Natural killer cell treated with Interleukin-12 subunit alpha and Interleukin-12 subunit beta and Interleukin-15 and Interleukin-18, amount 100 ng/mL, for 72 hours (primary cell): Measurements from ENCODE around the gene PCBP3. TPM values are rescaled to one million over a fixed set of nuclear protein-coding genes. Genes with fewer than 3 reads are reported as not detected.
A peak's percentile ranks its signal among the peaks of the same experiment; 100 is the strongest.

Experiments
- ATAC-seq, 2 donors: fragments of 150-1000 bp; cut with Tn5 transposase in 1 of 2; sonication (Bioruptor Pico), chemical (Tn5 transposase) in 1 of 2; 2 replicates each; pipeline ENCODE4 v1.10.0; 2021
- DNase-seq: peaks from one replicate; pipeline ENCODE4 v3.0.0; 2022; ENCODE audit warnings: low spot score
- H3K27ac Mint-ChIP-seq, 2 donors: 1 replicate in 1 of 2; 2 replicates in 1 of 2; pipeline ENCODE4 v1.8.0; 2022; ENCODE audit warnings: mixed read lengths in 2 of 2, mild to moderate bottlenecking in 1 of 2, moderate library complexity in 1 of 2
- H3K27me3 Mint-ChIP-seq, 2 donors: 1 replicate in 1 of 2; 2 replicates in 1 of 2; pipeline ENCODE4 v1.8.0; 2022; ENCODE audit warnings: mixed read lengths in 2 of 2
- H3K36me3 Mint-ChIP-seq: one replicate; pipeline ENCODE4 v1.8.0; 2022; ENCODE audit warnings: mixed read lengths
- H3K4me1 Mint-ChIP-seq, 2 donors: 1 replicate in 1 of 2; 2 replicates in 1 of 2; pipeline ENCODE4 v1.8.0; 2022; ENCODE audit warnings: low read depth in 2 of 2, mixed read lengths in 2 of 2, mild to moderate bottlenecking in 1 of 2
- H3K4me3 Mint-ChIP-seq: one replicate; pipeline ENCODE4 v1.8.0; 2022; ENCODE audit warnings: mixed read lengths
- H3K9me3 Mint-ChIP-seq: 2 replicates; pipeline ENCODE4 v1.8.0; 2022; ENCODE audit warnings: mixed read lengths
- total RNA-seq, 2 donors: library from RNA; stranded (reverse); gene quantifications; one replicate each; pipeline ENCODE4 v1.2.3, GENCODE V29; 2022

PCBP3 gene
- total RNA-seq, 2 donors from 2014 or later = 0.43 to 1.4 TPM

- DNase-seq (no peak), ATAC-seq (no peak)
- no peaks in the 10 kb centered on the region for H3K36me3 Mint-ChIP-seq
- H3K4me1 Mint-ChIP-seq = peaks cover 0 to 3% of the 10 kb centered on the region in 2 donors
- H3K9me3 Mint-ChIP-seq = no peaks in the 10 kb centered on the region
- no peak overlapping the region for H3K27ac Mint-ChIP-seq
- no peak overlapping the region for H3K4me3 Mint-ChIP-seq
- H3K27me3 Mint-ChIP-seq = peaks cover 10 to 16% of the 10 kb centered on the region in 2 donors
Observed at GRCh38 chr21:45723049-45723958, 79.8 kb downstream of the PCBP3 start.

GRCh38 chr21:45724345-45724961, 80.9 kb downstream of the PCBP3 start:
- Mint-ChIP-seq H3K4me3 (no peak overlapping the region), H3K36me3 (no peaks in the 10 kb centered on the region), H3K9me3 (no peaks in the 10 kb centered on the region), H3K4me1 (peaks cover 0 to 3% of the 10 kb centered on the region in 2 donors), H3K27me3 (peaks cover 2 to 8% of the 10 kb centered on the region in 2 donors), H3K27ac (peak overlapping the region in 1 of 2 donors; percentile 7)
- ATAC-seq (peak in 1 of 2 donors; percentile 19), DNase-seq (no peak)

GRCh38 chr21:45724994-45725843, 81.7 kb downstream of the PCBP3 start:
- ATAC-seq (peak; percentile 19 to 20), DNase-seq (no peak)
- peaks cover 5 to 13% of the 10 kb centered on the region in 2 donors for H3K27me3 Mint-ChIP-seq
- no peaks in the 10 kb centered on the region for H3K36me3 Mint-ChIP-seq
- H3K9me3 Mint-ChIP-seq = no peaks in the 10 kb centered on the region
- H3K4me3 Mint-ChIP-seq = no peak overlapping the region
- H3K27ac Mint-ChIP-seq = no peak overlapping the region
- H3K4me1 Mint-ChIP-seq = peaks cover 0 to 3% of the 10 kb centered on the region in 2 donors

- H3K9me3 Mint-ChIP-seq = no peaks in the 10 kb centered on the region
- H3K4me3 Mint-ChIP-seq = no peak overlapping the region
- peak; percentile 36 to 40 for ATAC-seq
- DNase-seq = no peak
- H3K27me3 Mint-ChIP-seq = peaks cover 5 to 15% of the 10 kb centered on the region in 2 donors
- no peak overlapping the region for H3K27ac Mint-ChIP-seq
- peaks cover 0 to 3% of the 10 kb centered on the region in 2 donors for H3K4me1 Mint-ChIP-seq
- no peaks in the 10 kb centered on the region for H3K36me3 Mint-ChIP-seq
Observed at GRCh38 chr21:45725844-45726200, 82.3 kb downstream of the PCBP3 start.

GRCh38 chr21:45726438-45726837, 82.9 kb downstream of the PCBP3 start:
- H3K9me3 Mint-ChIP-seq = no peaks in the 10 kb centered on the region
- peaks cover 8 to 21% of the 10 kb centered on the region in 2 donors for H3K27me3 Mint-ChIP-seq
- no peaks in the 10 kb centered on the region for H3K36me3 Mint-ChIP-seq
- DNase-seq = no peak
- ATAC-seq = no peak
- H3K4me3 Mint-ChIP-seq = no peak overlapping the region
- no peak overlapping the region for H3K27ac Mint-ChIP-seq
- H3K4me1 Mint-ChIP-seq = peaks cover 0 to 3% of the 10 kb centered on the region in 2 donors

GRCh38 chr21:45727390-45727789, 83.9 kb downstream of the PCBP3 start:
- Mint-ChIP-seq H3K4me1 (peaks cover 0 to 3% of the 10 kb centered on the region in 2 donors), H3K27me3 (peaks cover 8 to 23% of the 10 kb centered on the region in 2 donors), H3K27ac (no peak overlapping the region), H3K36me3 (no peaks in the 10 kb centered on the region), H3K4me3 (no peak overlapping the region), H3K9me3 (no peaks in the 10 kb centered on the region)
- no peak for DNase-seq
- ATAC-seq = peak in 1 of 2 donors; percentile 41

GRCh38 chr21:45735259-45736000, 91.9 kb downstream of the PCBP3 start:
- H3K4me1 Mint-ChIP-seq = no peaks in the 10 kb centered on the region
- DNase-seq (no peak), ATAC-seq (no peak)
- no peak overlapping the region for H3K27ac Mint-ChIP-seq
- H3K9me3 Mint-ChIP-seq = no peaks in the 10 kb centered on the region
- no peaks in the 10 kb centered on the region for H3K36me3 Mint-ChIP-seq
- no peak overlapping the region for H3K4me3 Mint-ChIP-seq
- H3K27me3 Mint-ChIP-seq = peaks cover 7 to 37% of the 10 kb centered on the region in 2 donors

GRCh38 chr21:45736042-45736689, 92.6 kb downstream of the PCBP3 start:
- no peak overlapping the region for H3K27ac Mint-ChIP-seq
- no peak overlapping the region for H3K4me3 Mint-ChIP-seq
- DNase-seq (no peak), ATAC-seq (no peak)
- no peaks in the 10 kb centered on the region for H3K36me3 Mint-ChIP-seq
- peaks cover 6 to 34% of the 10 kb centered on the region in 2 donors for H3K27me3 Mint-ChIP-seq
- H3K9me3 Mint-ChIP-seq = no peaks in the 10 kb centered on the region
- no peaks in the 10 kb centered on the region for H3K4me1 Mint-ChIP-seq

GRCh38 chr21:45736690-45737484, 93.4 kb downstream of the PCBP3 start:
- H3K27me3 Mint-ChIP-seq = peaks cover 4 to 29% of the 10 kb centered on the region in 2 donors
- no peak overlapping the region for H3K27ac Mint-ChIP-seq
- H3K9me3 Mint-ChIP-seq = no peaks in the 10 kb centered on the region

GRCh38 chr21:45737485-45738166, 94.1 kb downstream of the PCBP3 start:
- H3K36me3 Mint-ChIP-seq = no peaks in the 10 kb centered on the region
- no peak overlapping the region for H3K27ac Mint-ChIP-seq
- ATAC-seq = no peak
- H3K4me1 Mint-ChIP-seq = no peaks in the 10 kb centered on the region
- no peak for DNase-seq
- H3K4me3 Mint-ChIP-seq = no peak overlapping the region
- no peaks in the 10 kb centered on the region for H3K9me3 Mint-ChIP-seq
- peaks cover 4 to 29% of the 10 kb centered on the region in 2 donors for H3K27me3 Mint-ChIP-seq

More at GRCh38 chr21:45736690-45737484, 93.4 kb downstream of the PCBP3 start:
- no peak for ATAC-seq
- H3K4me1 Mint-ChIP-seq = no peaks in the 10 kb centered on the region
- no peak overlapping the region for H3K4me3 Mint-ChIP-seq
- no peaks in the 10 kb centered on the region for H3K36me3 Mint-ChIP-seq
- no peak for DNase-seq

- Mint-ChIP-seq H3K27me3 (peaks cover 3 to 18% of the 10 kb centered on the region in 2 donors), H3K4me3 (no peak overlapping the region), H3K27ac (no peak overlapping the region), H3K9me3 (no peaks in the 10 kb centered on the region), H3K4me1 (no peaks in the 10 kb centered on the region), H3K36me3 (no peaks in the 10 kb centered on the region)
- DNase-seq = no peak
- ATAC-seq = no peak
Observed at GRCh38 chr21:45739218-45740087, 95.9 kb downstream of the PCBP3 start.
